ENCODE data around the gene TTC12.

The TTC12 gene

GRCh38 chr11:113375402-113375801 is 61.0 kb downstream of the TTC12 start:
- no peak for DNase-seq (ENCODE audit: low spot score)

- no peak for DNase-seq (ENCODE audit: low spot score)
Measured at GRCh38 chr11:113376156-113376555, 61.8 kb downstream of the TTC12 start.

GRCh38 chr11:113377681-113378412 is 63.5 kb downstream of the TTC12 start:
- DNase-seq (ENCODE audit: low spot score), result no peak

GRCh38 chr11:113378692-113379091 is 64.3 kb downstream of the TTC12 start:
- DNase-seq (ENCODE audit: low spot score), result no peak

GRCh38 chr11:113382121-113382520 is 67.7 kb downstream of the TTC12 start:
- DNase-seq (ENCODE audit: low spot score), result no peak

- DNase-seq (ENCODE audit: low spot score), result peak; percentile 83
Measured at GRCh38 chr11:113384551-113384950, 70.2 kb downstream of the TTC12 start.

GRCh38 chr11:113385749-113386148 is 71.4 kb downstream of the TTC12 start:
- no peak for DNase-seq (ENCODE audit: low spot score)

- no peak for DNase-seq (ENCODE audit: low spot score)
Measured at GRCh38 chr11:113386866-113387265, 72.5 kb downstream of the TTC12 start.

- DNase-seq (ENCODE audit: low spot score), result no peak
Measured at GRCh38 chr11:113387605-113388211, 73.3 kb downstream of the TTC12 start, which contains the start of gene ANKK1. ANKK1 (plus strand) TSS chr11:113387779; CDS start chr11:113387885, 106 bp downstream.

- no peak for DNase-seq (ENCODE audit: low spot score)
Measured at GRCh38 chr11:113389272-113389671, 74.9 kb downstream of the TTC12 start.

- no peak for DNase-seq (ENCODE audit: low spot score)
Measured at GRCh38 chr11:113392236-113392921, 78.0 kb downstream of the TTC12 start.

GRCh38 chr11:113393501-113393985 is 79.2 kb downstream of the TTC12 start:
- DNase-seq (ENCODE audit: low spot score), result no peak

GRCh38 chr11:113394919-113395318 is 80.5 kb downstream of the TTC12 start:
- no peak for DNase-seq (ENCODE audit: low spot score)

- DNase-seq (ENCODE audit: low spot score), result no peak
Measured at GRCh38 chr11:113395782-113396336, 81.5 kb downstream of the TTC12 start.

GRCh38 chr11:113396690-113397089 is 82.3 kb downstream of the TTC12 start:
- DNase-seq (ENCODE audit: low spot score), result no peak

GRCh38 chr11:113397212-113397611 is 82.8 kb downstream of the TTC12 start:
- no peak for DNase-seq (ENCODE audit: low spot score)

GRCh38 chr11:113397821-113398220 is 83.4 kb downstream of the TTC12 start:
- no peak for DNase-seq (ENCODE audit: low spot score)

- no peak for DNase-seq (ENCODE audit: low spot score)
Measured at GRCh38 chr11:113398669-113399430, 84.5 kb downstream of the TTC12 start.

- DNase-seq (ENCODE audit: low spot score), result no peak
Measured at GRCh38 chr11:113400631-113401230, 86.3 kb downstream of the TTC12 start.

GRCh38 chr11:113401718-113402117 is 87.3 kb downstream of the TTC12 start:
- DNase-seq (ENCODE audit: low spot score), result peak; percentile 12

- no peak for DNase-seq (ENCODE audit: low spot score)
Measured at GRCh38 chr11:113404859-113405430, 90.6 kb downstream of the TTC12 start.
